Esophagus (tissue), 2 donors: Measurements from ENCODE around the gene GRID1. TPM values are rescaled to one million over a fixed set of nuclear protein-coding genes. Genes with fewer than 3 reads are reported as not detected.

Experiments used
- H3K27ac ChIP-seq, 2 donors: one replicate each; pipeline ENCODE4 v1.5.1; 2013; ENCODE audit warnings: low read depth in 2 of 2, mild to moderate bottlenecking in 2 of 2, inconsistent platforms in 1 of 2, low read length in 1 of 2, moderate library complexity in 1 of 2
- H3K27me3 ChIP-seq, 2 donors: one replicate each; pipeline ENCODE4 v1.6.1; 2013; ENCODE audit warnings: low read length in 2 of 2, control low read depth in 1 of 2, mild to moderate bottlenecking in 1 of 2; ENCODE audit not compliant: insufficient read depth in 2 of 2, control insufficient read depth in 1 of 2
- H3K36me3 ChIP-seq, 2 donors: one replicate each; pipeline ENCODE4 v1.6.1; 2013; ENCODE audit warnings: low read length in 1 of 2; ENCODE audit not compliant: control insufficient read depth in 2 of 2, insufficient read depth in 2 of 2
- H3K4me1 ChIP-seq, 2 donors: one replicate each; pipeline ENCODE4 v1.6.1; 2013; ENCODE audit warnings: low read length in 1 of 2; ENCODE audit not compliant: control insufficient read depth in 2 of 2, insufficient read depth in 2 of 2
- H3K4me3 ChIP-seq, 2 donors: one replicate each; pipeline ENCODE4 v1.5.1; 2013; ENCODE audit warnings: low read length in 2 of 2, mild to moderate bottlenecking in 2 of 2, low read depth in 1 of 2, moderate library complexity in 1 of 2
- H3K9me3 ChIP-seq, 2 donors: one replicate each; pipeline ENCODE4 v1.6.1; 2013; ENCODE audit warnings: mild to moderate bottlenecking in 2 of 2, low read depth in 1 of 2, low read length in 1 of 2, moderate library complexity in 1 of 2; ENCODE audit not compliant: control insufficient read depth in 2 of 2, insufficient read depth in 1 of 2
- WGBS, 2 donors: extraction: QIAGEN DNeasy Blood & Tissue Kit; methylation state at CpG; one replicate each; pipeline ENCODE4 v1.1.7; 2013; 5-methylcytosine and 5-hydroxymethylcytosine counted together
- polyA plus RNA-seq, 2 donors: library from polyadenylated mRNA; stranded (reverse); fragments of 200-250 nt; gene quantifications; one replicate each; pipeline ENCODE4 v1.2.3, GENCODE V29; 2013
- donor health status: healthy with polysubstance abuse.
- donor health status: Bipolar disorder and iron deficiency.

GRID1 gene
- polyA plus RNA-seq, 2 donors: 0.04 to 0.32 TPM

- H3K4me1 ChIP-seq: no peaks in the 10 kb centered on the region
- no peaks in the 10 kb centered on the region for H3K36me3 ChIP-seq
- no peaks in the 10 kb centered on the region for H3K27me3 ChIP-seq
- H3K4me3 ChIP-seq: no peak overlapping the region
- no peaks in the 10 kb centered on the region for H3K9me3 ChIP-seq
- 77% methylated on average over 2 of the region's 2 CpGs for WGBS, 2 donors
- H3K27ac ChIP-seq: no peak overlapping the region
Observed at GRCh38 chr10:86013568-86013967, 353.0 kb downstream of the GRID1 start.

- 77 to 87% methylated on average over 6 of the region's 6 CpGs for WGBS, 2 donors
- no peak overlapping the region for H3K27ac ChIP-seq
- no peaks in the 10 kb centered on the region for H3K4me1 ChIP-seq
- no peaks in the 10 kb centered on the region for H3K27me3 ChIP-seq
- no peak overlapping the region for H3K4me3 ChIP-seq
- H3K36me3 ChIP-seq: no peaks in the 10 kb centered on the region
- H3K9me3 ChIP-seq: no peaks in the 10 kb centered on the region
Observed at GRCh38 chr10:86007171-86007570, 359.4 kb downstream of the GRID1 start.

- Histone ChIP-seq H3K27ac (no peak overlapping the region), H3K27me3 (no peaks in the 10 kb centered on the region), H3K36me3 (no peaks in the 10 kb centered on the region), H3K4me1 (no peaks in the 10 kb centered on the region), H3K9me3 (no peaks in the 10 kb centered on the region), H3K4me3 (no peak overlapping the region)
- 55 to 75% methylated on average over 1 of the region's 1 CpG for WGBS, 2 donors
Observed at GRCh38 chr10:86004337-86004736, 362.3 kb downstream of the GRID1 start.

DNA sequence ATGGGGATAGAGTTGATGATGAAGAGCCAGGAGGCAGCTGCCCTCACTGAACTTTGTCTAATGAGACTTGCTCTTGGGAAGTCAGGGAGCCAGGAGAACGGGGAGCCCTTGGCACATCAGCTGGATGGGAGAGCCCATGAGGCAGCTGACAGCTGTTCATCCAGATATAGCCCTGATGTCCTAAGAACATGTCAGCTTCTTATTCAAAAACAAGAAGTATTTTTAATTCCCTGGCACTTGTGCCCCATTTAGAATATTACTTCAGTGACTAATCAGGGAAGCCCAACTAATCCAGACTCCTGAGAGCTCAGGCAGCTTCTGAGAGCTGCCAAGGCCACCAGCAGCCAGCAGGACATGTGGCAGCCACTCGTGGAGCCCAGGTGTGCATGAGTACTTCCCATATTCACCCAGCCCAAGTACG, 363.4 kb downstream of the GRID1 start:
- Histone ChIP-seq H3K4me1 (no peaks in the 10 kb centered on the region), H3K36me3 (no peaks in the 10 kb centered on the region), H3K27ac (no peak overlapping the region), H3K9me3 (no peaks in the 10 kb centered on the region), H3K27me3 (no peaks in the 10 kb centered on the region), H3K4me3 (no peak overlapping the region)
- 64 to 75% methylated on average over 3 of the region's 3 CpGs for WGBS, 2 donors

DNA sequence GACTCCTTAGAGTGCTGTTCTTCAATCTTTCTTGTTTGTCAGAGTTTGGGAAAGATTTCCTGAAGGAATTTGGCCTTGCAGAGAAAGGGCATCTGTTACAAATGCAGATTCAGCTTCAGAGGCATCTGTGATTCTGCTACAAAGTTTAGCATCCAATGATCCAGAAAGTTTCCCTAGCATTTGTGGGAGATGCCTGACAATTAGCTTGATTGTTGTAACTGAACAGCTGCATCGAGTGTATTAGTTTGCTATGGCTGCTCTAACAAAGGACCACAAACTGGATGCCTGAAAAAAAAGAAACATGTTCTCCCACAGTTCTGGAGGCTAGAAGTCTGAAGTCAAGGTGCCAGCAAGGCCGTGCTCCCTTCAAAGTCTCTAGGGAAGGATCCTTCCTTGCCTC, 365.1 kb downstream of the GRID1 start:
- WGBS, 2 donors: 80 to 90% methylated on average over 2 of the region's 2 CpGs
- H3K4me1 ChIP-seq: no peaks in the 10 kb centered on the region
- H3K27ac ChIP-seq: no peak overlapping the region

DNA sequence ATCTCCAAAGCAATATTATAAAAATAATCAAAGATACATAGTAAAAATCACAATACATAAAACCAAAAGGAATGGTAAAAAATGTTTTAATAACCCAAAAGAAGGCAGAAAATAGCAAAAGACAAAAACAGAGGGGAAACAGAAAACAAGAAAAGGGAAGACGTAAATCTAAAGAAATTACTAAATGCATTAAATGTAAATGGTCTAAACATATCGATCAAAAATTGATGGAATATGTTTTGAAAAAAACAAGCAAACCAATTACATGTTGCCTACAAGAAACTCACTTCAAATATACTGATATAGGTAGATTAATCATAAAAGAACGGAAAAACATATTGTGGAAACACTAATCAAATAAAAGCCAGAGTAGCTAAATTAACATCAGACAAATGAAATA, 369.1 kb downstream of the GRID1 start:
- Histone ChIP-seq H3K27me3 (no peaks in the 10 kb centered on the region), H3K4me1 (no peaks in the 10 kb centered on the region), H3K9me3 (peaks cover 0 to 2% of the 10 kb centered on the region in 2 donors), H3K27ac (no peak overlapping the region), H3K36me3 (no peaks in the 10 kb centered on the region), H3K4me3 (no peak overlapping the region)
- WGBS, 2 donors: 96% methylated on average over 3 of the region's 3 CpGs

More for the DNA sequence above, 365.1 kb downstream of the GRID1 start:
- no peaks in the 10 kb centered on the region for H3K27me3 ChIP-seq
- H3K9me3 ChIP-seq: no peaks in the 10 kb centered on the region
- H3K36me3 ChIP-seq: no peaks in the 10 kb centered on the region
- no peak overlapping the region for H3K4me3 ChIP-seq

DNA sequence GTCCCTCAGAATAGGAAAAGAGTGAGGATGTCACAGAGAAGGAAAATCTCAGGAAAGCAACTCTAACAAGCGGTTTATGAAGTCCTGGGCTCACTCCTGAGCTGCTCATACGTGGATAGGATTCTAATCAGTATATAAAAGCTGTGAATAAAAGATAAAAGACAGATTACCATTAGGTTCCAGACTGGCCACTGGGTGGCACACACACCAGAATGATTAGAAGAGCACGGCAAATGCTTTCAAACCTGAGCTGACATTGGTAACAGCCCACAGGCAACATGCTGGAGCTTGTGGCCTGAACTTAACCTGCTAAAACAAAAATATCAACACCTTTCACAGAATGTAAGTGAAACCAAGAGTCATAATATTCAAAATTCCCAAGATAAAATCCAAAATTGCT, 370.8 kb downstream of the GRID1 start:
- Histone ChIP-seq H3K4me3 (no peak overlapping the region), H3K4me1 (no peaks in the 10 kb centered on the region), H3K27ac (no peak overlapping the region), H3K9me3 (peaks cover 0 to 2% of the 10 kb centered on the region in 2 donors), H3K27me3 (no peaks in the 10 kb centered on the region), H3K36me3 (no peaks in the 10 kb centered on the region)
- 25 to 27% methylated on average over 3 of the region's 3 CpGs for WGBS, 2 donors

DNA sequence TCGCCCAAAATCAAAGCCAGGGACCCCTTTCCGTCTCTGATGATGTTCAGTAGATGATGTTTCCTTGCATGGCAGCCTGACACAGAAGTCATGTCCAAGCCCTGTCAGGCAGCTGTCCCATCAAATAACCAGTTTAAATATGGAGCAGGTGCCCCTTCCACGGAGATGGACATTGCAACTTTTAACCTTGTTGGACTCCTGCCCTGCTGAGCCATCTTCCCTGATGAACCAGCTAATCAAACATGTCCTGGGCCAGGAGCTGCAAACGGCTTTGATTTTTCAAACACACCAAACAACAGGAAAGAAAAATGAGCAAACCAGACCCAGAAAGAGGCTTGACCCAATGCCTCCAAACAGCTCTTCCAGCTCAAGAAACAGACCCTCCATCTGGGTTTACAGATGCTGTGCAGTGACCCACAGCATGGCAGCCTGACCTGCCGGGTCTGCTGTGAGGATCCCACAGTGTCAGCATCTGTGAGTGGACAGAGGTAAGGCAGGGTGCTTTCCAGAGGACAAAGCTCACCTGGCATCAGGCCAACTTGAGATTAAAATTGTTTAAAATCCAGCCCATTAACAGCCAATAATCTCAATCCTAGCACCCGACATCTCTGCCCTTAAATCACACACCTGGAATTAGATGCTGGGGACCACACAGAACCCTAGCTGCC, 372.6 kb downstream of the GRID1 start:
- H3K4me3 ChIP-seq: no peak overlapping the region
- WGBS, 2 donors: 53 to 56% methylated on average over 6 of the region's 6 CpGs
- H3K27me3 ChIP-seq: no peaks in the 10 kb centered on the region
- no peaks in the 10 kb centered on the region for H3K36me3 ChIP-seq
- H3K27ac ChIP-seq: no peak overlapping the region
- no peaks in the 10 kb centered on the region for H3K4me1 ChIP-seq
- peaks cover 0 to 2% of the 10 kb centered on the region in 2 donors for H3K9me3 ChIP-seq

GRCh38 chr10:85993140-85993539, 373.5 kb downstream of the GRID1 start:
- Histone ChIP-seq H3K36me3 (no peaks in the 10 kb centered on the region), H3K4me3 (no peak overlapping the region), H3K27me3 (no peaks in the 10 kb centered on the region), H3K27ac (no peak overlapping the region), H3K9me3 (peaks cover 0 to 2% of the 10 kb centered on the region in 2 donors), H3K4me1 (no peaks in the 10 kb centered on the region)
- WGBS, 2 donors: 88 to 100% methylated on average over 1 of the region's 1 CpG

- WGBS, 2 donors: 57 to 71% methylated on average over 1 of the region's 1 CpG
- H3K36me3 ChIP-seq: no peaks in the 10 kb centered on the region
- no peaks in the 10 kb centered on the region for H3K27me3 ChIP-seq
- H3K4me1 ChIP-seq: no peaks in the 10 kb centered on the region
- H3K4me3 ChIP-seq: no peak overlapping the region
- peaks cover 0 to 2% of the 10 kb centered on the region in 2 donors for H3K9me3 ChIP-seq
- H3K27ac ChIP-seq: no peak overlapping the region
Observed at GRCh38 chr10:85992324-85992723, 374.3 kb downstream of the GRID1 start.
